HL-60 (cell line): ENCODE measurements around the gene TRERF1.

Source experiments
- GABPA ChIP-seq: IDR thresholded peaks from 2 replicates; pipeline ENCODE4 v1.6.1; 2012; ENCODE audit warnings: low read depth
- POLR2AphosphoS5 ChIP-seq: IDR thresholded peaks from 2 replicates; pipeline ENCODE4 v1.6.1; 2012; ENCODE audit warnings: low read depth
- SPI1 ChIP-seq: IDR thresholded peaks from 2 replicates; pipeline ENCODE4 v1.6.1; 2012; ENCODE audit warnings: low read depth, mild to moderate bottlenecking, borderline replicate concordance
- TF ChIP-seq, protein P1 (sequence below): IDR thresholded peaks from 2 replicates; pipeline ENCODE4 v1.6.1; 2012; ENCODE audit warnings: low read depth; ENCODE audit not compliant: insufficient replicate concordance
- TF ChIP-seq, protein P2 (sequence below): IDR thresholded peaks from one replicate; pipeline ENCODE4 v1.5.1; 2011; ENCODE audit warnings: low read length, control low read depth, inconsistent platforms; ENCODE audit not compliant: insufficient read depth

DNA sequence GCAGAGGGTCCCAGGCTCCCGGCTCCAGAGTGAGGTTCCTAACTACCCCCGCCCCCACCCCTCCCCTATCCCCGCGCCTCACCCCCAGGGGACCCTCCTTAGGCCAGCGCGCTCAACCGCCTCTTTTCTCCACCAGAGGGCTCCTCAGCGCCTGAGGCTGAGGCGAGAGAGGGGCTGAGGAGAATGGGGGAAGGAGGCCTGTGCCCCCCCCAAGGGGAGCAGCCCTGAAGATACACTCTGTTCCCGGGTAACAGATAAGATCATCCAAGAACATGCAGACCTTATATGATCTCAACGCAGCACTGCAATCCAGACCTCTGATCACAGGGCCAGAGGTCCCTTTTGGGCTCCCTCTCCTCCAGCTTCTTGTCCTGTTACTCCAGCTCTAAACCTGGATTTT, 190.8 kb downstream of the TRERF1 start:
- TF ChIP-seq, protein P1, sequence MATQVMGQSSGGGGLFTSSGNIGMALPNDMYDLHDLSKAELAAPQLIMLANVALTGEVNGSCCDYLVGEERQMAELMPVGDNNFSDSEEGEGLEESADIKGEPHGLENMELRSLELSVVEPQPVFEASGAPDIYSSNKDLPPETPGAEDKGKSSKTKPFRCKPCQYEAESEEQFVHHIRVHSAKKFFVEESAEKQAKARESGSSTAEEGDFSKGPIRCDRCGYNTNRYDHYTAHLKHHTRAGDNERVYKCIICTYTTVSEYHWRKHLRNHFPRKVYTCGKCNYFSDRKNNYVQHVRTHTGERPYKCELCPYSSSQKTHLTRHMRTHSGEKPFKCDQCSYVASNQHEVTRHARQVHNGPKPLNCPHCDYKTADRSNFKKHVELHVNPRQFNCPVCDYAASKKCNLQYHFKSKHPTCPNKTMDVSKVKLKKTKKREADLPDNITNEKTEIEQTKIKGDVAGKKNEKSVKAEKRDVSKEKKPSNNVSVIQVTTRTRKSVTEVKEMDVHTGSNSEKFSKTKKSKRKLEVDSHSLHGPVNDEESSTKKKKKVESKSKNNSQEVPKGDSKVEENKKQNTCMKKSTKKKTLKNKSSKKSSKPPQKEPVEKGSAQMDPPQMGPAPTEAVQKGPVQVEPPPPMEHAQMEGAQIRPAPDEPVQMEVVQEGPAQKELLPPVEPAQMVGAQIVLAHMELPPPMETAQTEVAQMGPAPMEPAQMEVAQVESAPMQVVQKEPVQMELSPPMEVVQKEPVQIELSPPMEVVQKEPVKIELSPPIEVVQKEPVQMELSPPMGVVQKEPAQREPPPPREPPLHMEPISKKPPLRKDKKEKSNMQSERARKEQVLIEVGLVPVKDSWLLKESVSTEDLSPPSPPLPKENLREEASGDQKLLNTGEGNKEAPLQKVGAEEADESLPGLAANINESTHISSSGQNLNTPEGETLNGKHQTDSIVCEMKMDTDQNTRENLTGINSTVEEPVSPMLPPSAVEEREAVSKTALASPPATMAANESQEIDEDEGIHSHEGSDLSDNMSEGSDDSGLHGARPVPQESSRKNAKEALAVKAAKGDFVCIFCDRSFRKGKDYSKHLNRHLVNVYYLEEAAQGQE = no peak
- TF ChIP-seq POLR2AphosphoS5 (no peak; the same call in 1 of the 2 replicates), SPI1 (no peak), GABPA (no peak)
- TF ChIP-seq, protein P2, sequence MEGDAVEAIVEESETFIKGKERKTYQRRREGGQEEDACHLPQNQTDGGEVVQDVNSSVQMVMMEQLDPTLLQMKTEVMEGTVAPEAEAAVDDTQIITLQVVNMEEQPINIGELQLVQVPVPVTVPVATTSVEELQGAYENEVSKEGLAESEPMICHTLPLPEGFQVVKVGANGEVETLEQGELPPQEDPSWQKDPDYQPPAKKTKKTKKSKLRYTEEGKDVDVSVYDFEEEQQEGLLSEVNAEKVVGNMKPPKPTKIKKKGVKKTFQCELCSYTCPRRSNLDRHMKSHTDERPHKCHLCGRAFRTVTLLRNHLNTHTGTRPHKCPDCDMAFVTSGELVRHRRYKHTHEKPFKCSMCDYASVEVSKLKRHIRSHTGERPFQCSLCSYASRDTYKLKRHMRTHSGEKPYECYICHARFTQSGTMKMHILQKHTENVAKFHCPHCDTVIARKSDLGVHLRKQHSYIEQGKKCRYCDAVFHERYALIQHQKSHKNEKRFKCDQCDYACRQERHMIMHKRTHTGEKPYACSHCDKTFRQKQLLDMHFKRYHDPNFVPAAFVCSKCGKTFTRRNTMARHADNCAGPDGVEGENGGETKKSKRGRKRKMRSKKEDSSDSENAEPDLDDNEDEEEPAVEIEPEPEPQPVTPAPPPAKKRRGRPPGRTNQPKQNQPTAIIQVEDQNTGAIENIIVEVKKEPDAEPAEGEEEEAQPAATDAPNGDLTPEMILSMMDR = no peak
